SJSA1 (cell line): ENCODE results near the gene ABCF2. TPM values are rescaled to one million over a fixed set of nuclear protein-coding genes. Genes with fewer than 3 reads are reported as not detected.

Experiments used
- DNase-seq, 2 experiments: peaks; one replicate each; pipeline ENCODE4 v3.0.0-alpha.2; 2015 to 2020; ENCODE audit warnings: low spot score in 2 of 2, low read depth in 1 of 2
- H3K27ac ChIP-seq: fragments of 250-450 bp; sonication (Bioruptor Pico); 2 replicates; pipeline ENCODE4 v1.5.1; 2020; ENCODE audit warnings: mild to moderate bottlenecking, moderate library complexity
- H3K27me3 ChIP-seq: fragments of 250-450 bp; sonication (Bioruptor Pico); replicated peaks from 2 replicates; pipeline ENCODE4 v1.5.1; 2020; ENCODE audit warnings: mild to moderate bottlenecking, moderate library complexity
- H3K36me3 ChIP-seq: fragments of 250-450 bp; sonication (Bioruptor Pico); 2 replicates; pipeline ENCODE4 v1.5.1; 2020; ENCODE audit warnings: mild to moderate bottlenecking
- H3K4me1 ChIP-seq: fragments of 250-450 bp; sonication (Bioruptor Pico); replicated peaks from 2 replicates; pipeline ENCODE4 v1.6.1; 2021; ENCODE audit warnings: mild to moderate bottlenecking
- H3K4me3 ChIP-seq: fragments of 250-450 bp; sonication (Bioruptor Pico); 2 replicates; pipeline ENCODE4 v1.5.1; 2020; ENCODE audit warnings: mild to moderate bottlenecking
- H3K9me3 ChIP-seq: fragments of 250-450 bp; sonication (Bioruptor Pico); replicated peaks from 2 replicates; pipeline ENCODE4 v1.5.1; 2020; ENCODE audit warnings: mild to moderate bottlenecking
- total RNA-seq: library from RNA; depleted of rRNA; stranded (reverse); fragments of >200 nt; shearing (Covaris generic); gene quantifications from 2 replicates; pipeline ENCODE4 v1.2.3, GENCODE V29; 2014; rRNA removed

Gene ABCF2
- 52.0 and 72.6 TPM in 2 replicates for total RNA-seq

DNA sequence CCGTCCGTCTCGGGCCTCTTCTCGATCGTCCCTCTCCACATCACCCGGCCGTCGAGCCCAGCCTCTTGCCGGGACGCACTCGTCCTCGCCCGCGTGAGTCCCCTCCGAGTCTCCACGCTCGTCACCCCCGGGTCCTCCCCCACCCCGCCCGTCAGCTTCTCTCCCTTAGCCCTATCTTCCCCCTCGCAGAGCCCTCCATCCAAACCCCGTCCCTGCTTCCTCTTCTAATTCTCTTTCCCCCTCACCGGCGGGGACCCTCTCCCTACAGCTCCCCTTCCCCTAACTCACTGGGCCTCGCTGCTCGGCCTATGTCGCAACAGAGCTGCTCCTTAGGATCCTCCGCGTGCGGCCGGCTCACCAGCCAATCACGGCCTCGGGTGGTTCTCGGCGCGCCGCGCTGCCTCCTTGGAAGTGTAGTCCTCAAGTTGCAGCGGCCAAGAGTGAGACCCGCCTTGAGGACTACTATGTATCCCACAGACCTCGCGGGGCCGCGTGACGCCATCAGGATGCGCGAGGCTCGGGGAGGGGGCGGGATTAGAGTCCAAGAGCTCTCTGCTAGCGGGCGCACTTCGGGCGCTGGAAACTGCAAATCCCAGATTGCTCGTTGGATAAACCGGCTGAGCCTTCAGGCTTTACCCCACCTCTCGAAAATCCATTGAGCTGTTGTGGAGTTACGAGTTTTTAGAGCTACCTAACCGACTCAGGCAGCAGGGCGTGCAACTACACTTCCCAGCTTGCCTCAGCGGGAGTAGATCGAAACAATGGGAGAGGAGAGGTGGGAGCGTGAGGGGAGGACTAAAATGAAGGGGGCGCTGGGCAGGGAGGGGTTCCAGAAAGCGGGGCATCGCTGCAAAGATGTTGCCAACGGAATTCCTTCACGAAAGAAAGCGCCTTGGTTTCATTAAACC lies at the start of gene ABCF2:
ABCF2 (minus strand) TSS at position 331 of the 908 bp plus-strand sequence. CDS start 747 bp downstream, outside the sequence.
- peak; percentile 97 to 99 for DNase-seq
- Histone ChIP-seq H3K27ac (peak within 1 kb of the TSS; percentile 8), H3K27me3 (no peaks in the 10 kb centered on the region), H3K9me3 (no peaks in the 10 kb centered on the region), H3K4me1 (peaks cover 23% of the 10 kb centered on the region), H3K4me3 (peak within 1 kb of the TSS; percentile 57), H3K36me3 (peaks cover 45% of the 10 kb centered on the region)

DNA sequence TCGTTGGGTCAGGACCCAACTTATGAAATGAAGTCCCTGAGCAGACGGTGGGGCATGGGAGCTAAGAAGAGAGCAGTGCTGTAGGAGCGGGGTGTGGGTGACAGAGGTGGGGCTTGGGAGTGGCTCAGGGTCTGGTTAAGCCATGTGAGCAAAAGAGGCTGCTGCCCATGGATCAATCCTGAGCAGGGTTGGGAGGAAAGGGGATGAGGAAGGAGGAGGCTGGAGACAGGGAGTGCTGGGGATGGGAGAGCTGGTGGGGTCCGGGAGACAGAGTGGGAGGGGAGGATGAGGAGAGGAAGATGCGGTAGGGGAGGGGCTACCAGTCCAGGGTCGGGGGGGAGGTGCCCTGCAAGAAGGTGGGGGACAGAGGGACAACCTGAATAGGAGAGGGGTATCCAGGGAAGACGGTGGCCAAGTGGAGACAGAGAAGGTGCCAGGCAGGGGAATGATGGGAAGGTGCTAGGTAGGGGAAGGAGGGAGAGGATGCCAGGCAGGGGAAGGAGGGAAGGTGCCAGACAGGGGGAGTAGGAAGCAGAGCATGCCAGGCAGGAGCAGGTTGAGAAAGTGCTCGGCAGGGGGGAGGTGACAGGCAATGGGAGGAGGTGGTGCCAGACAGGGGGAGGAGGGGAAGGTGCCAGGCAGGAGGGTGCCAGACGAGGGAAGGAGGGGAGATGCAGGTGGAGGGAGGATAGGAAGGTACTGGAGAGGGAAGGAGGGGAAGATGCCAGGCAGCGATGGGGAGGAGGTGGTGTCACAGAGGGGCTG lies 49.0 kb upstream of the ABCF2 start:
- Histone ChIP-seq H3K27ac (no peak overlapping the region), H3K4me3 (no peak overlapping the region), H3K36me3 (no peaks in the 10 kb centered on the region), H3K9me3 (no peaks in the 10 kb centered on the region), H3K4me1 (peaks cover 9% of the 10 kb centered on the region), H3K27me3 (no peaks in the 10 kb centered on the region)
- DNase-seq = no peak

DNA sequence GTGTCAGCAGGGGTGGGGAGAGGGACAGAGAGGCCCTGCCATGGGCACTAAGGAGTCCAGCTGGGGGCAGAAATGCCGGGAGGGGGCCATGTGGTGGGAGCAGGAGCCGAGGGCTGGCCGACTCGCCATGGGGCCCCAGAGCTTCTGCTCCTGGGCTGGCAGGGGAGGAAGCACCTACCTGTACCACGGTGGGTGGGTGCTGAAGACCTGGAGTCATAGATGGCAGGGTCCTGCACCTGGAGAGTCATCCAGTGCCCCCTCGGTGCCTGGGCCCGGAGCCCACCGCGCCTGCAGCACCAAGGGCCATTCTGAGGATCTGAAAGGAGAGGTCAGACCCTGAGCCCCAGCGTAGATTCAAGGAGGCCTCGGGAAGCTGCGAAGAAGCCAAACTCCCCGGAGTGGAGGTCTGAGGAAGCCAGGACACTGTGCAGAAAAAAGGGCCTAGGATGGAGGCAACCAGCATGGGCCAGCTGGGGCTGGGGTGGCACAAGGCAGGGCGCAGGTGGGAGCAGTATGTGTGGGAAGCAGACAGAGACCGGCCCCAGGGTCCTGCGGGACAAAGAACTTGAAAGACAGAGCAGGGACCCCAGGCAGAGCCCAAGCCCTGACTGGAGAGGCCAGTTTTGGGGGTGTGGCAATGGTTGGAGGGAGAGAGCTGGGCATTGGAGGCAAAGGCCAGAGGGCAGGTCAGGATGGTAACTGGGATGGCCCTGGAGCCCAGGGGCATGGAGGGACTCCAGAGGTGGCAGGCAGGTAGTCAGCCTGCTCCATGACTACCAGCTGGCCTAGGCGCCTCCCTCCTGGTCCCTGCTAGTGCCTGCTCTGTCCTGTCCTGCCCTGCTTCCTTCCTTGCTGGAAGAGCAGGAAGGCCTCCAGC lies 48.2 kb upstream of the ABCF2 start:
- DNase-seq = no peak
- H3K4me3 ChIP-seq = no peak overlapping the region
- no peaks in the 10 kb centered on the region for H3K27me3 ChIP-seq
- H3K36me3 ChIP-seq = no peaks in the 10 kb centered on the region
- no peaks in the 10 kb centered on the region for H3K9me3 ChIP-seq
- no peak overlapping the region for H3K27ac ChIP-seq
- peaks cover 9% of the 10 kb centered on the region for H3K4me1 ChIP-seq

- Histone ChIP-seq H3K9me3 (no peaks in the 10 kb centered on the region), H3K36me3 (no peaks in the 10 kb centered on the region)
Observed at GRCh38 chr7:151274396-151274795, 47.4 kb upstream of the ABCF2 start.

DNA sequence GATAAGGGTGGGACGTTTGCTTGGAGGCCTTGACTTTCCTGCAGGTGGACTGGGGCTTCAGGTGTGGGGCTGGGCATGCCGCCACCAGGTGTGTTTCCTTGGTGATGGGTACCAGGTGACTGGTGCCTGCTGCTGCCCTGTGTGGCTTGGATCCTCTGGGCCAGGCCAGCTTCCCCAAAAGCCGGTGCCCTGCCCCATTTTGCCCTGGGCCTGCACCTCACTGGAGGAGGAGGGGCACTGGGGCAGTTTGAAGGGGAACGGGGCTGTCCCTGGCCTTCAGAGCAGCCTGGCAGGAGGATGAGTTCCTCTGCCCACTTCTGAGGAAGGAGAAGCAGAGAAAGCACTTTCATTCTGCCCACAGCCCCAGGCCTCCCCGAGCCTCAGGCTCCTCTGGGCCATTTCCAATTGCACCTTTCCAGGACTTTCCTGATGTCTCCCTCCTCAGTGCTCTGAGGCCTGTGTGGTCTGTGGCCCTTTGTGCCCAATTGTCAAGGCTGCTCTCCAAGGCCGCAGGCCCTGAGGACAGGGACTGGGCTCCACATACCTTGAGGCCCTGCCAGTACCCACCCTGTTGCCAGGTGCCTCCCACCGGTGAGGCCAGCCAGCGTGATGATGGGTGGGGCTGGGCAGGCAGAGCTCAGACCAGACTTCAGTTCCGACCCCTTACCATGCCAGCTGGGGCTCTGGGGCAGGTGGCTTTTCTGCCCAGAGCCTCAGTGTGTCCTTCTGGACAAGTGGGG lies 46.8 kb upstream of the ABCF2 start:
- Histone ChIP-seq H3K36me3 (no peaks in the 10 kb centered on the region), H3K27me3 (no peaks in the 10 kb centered on the region), H3K4me3 (no peak overlapping the region), H3K9me3 (no peaks in the 10 kb centered on the region), H3K4me1 (peaks cover 9% of the 10 kb centered on the region), H3K27ac (no peak overlapping the region)
- no peak for DNase-seq

More at GRCh38 chr7:151274396-151274795, 47.4 kb upstream of the ABCF2 start:
- no peak overlapping the region for H3K4me3 ChIP-seq
- H3K27ac ChIP-seq = no peak overlapping the region
- H3K27me3 ChIP-seq = no peaks in the 10 kb centered on the region
- peaks cover 9% of the 10 kb centered on the region for H3K4me1 ChIP-seq
- DNase-seq = no peak

DNA sequence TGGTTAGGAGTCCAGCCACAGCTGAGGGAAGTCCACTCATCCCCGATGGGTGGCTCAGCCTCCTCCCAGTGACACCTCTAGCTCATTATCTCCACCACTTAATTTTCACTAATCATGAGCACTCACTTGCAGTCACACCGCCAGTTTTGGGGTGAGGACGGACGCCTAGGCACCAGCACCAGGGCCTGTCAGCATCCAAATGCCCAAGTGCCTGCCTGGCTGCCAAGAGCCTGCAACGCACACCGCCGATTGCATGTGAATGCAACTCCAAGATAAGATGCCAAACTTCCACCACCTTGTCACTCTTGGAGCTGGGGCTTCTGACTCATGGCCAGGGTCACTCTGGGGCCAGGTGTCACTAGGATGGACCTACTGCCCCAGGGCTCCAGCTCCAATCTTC lies 45.9 kb upstream of the ABCF2 start:
- Histone ChIP-seq H3K9me3 (no peaks in the 10 kb centered on the region), H3K4me1 (peaks cover 9% of the 10 kb centered on the region), H3K27me3 (no peaks in the 10 kb centered on the region), H3K4me3 (no peak overlapping the region), H3K27ac (no peak overlapping the region), H3K36me3 (no peaks in the 10 kb centered on the region)
- DNase-seq = no peak

DNA sequence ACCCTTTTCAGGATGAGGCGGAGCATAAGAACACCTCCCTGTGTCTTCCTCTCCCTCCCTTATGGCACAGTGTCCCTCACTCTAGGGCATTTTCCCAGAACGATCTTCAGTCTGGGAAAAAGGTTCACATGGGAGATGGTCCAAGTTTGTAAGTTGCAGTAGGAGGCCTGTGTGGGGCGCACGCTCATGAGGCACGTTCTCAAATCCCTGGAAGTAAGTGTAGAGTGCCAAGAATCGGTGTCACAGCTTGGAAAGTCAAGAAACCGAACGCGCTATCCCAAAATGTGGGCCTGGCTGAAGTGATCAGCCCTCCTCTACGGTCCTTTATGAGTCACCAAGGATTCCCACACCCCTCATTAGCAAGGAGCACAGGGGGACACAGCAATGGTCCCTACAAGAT lies 45.4 kb upstream of the ABCF2 start:
- H3K9me3 ChIP-seq = no peaks in the 10 kb centered on the region
- H3K4me1 ChIP-seq = peaks cover 5% of the 10 kb centered on the region
- no peak overlapping the region for H3K4me3 ChIP-seq
- no peaks in the 10 kb centered on the region for H3K27me3 ChIP-seq
- no peak for DNase-seq
- no peak overlapping the region for H3K27ac ChIP-seq
- no peaks in the 10 kb centered on the region for H3K36me3 ChIP-seq

DNA sequence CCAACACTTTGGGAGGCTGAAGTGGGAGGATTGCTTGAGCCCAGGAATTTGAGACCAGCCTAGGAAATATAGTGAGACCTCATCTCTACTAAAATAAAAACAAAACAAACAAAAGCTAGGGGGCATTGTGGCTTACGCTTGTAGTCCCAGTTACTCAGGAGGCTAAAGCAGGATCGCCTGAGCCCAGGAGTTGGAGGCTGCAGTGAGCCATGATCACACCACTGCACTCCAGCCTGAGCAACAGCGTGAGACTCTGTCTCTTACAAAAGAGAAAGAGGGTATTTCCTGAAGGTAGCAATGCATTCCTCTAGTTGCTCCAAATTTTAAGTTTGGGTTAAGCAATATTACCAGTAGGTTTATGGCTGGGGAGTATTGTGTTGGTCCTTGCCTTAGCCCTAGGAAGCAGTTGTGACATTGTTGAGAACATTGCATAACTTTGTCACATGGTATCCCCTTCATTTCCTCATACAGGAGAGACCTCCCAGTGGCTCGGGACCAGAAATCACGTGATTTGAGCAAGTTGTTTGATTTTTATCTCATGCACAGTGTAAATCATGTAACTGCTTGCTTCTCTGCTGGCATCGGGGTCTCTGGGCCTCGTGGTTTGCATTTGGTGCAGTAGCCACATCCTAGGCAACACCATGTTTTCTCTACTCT lies 44.8 kb upstream of the ABCF2 start:
- Histone ChIP-seq H3K36me3 (no peaks in the 10 kb centered on the region), H3K27ac (no peak overlapping the region), H3K4me3 (no peak overlapping the region), H3K4me1 (no peaks in the 10 kb centered on the region), H3K9me3 (no peaks in the 10 kb centered on the region), H3K27me3 (no peaks in the 10 kb centered on the region)
- no peak for DNase-seq

DNA sequence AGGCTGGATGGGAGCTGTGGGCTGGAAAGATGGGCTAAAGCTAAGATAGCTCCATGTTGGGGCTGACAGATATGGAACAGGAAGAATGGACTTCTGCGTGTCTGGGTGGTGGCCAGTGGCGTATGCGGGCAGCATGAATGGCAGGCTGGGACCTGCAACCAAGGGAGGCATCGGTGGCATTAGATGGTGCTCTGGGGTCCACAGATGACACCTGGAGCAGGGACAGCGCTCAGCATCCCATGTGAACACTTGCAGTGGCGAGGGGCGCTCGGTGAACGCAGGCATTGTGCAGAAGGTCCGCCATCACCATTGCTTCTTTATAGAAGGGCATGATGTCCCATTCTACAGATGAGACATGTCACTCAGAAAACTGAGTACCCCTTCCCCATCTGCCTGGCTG lies 42.5 kb upstream of the ABCF2 start:
- no peaks in the 10 kb centered on the region for H3K9me3 ChIP-seq
- H3K4me3 ChIP-seq = no peak overlapping the region
- no peaks in the 10 kb centered on the region for H3K27me3 ChIP-seq
- no peak for DNase-seq
- no peaks in the 10 kb centered on the region for H3K36me3 ChIP-seq
- no peak overlapping the region for H3K27ac ChIP-seq
- H3K4me1 ChIP-seq = no peaks in the 10 kb centered on the region

DNA sequence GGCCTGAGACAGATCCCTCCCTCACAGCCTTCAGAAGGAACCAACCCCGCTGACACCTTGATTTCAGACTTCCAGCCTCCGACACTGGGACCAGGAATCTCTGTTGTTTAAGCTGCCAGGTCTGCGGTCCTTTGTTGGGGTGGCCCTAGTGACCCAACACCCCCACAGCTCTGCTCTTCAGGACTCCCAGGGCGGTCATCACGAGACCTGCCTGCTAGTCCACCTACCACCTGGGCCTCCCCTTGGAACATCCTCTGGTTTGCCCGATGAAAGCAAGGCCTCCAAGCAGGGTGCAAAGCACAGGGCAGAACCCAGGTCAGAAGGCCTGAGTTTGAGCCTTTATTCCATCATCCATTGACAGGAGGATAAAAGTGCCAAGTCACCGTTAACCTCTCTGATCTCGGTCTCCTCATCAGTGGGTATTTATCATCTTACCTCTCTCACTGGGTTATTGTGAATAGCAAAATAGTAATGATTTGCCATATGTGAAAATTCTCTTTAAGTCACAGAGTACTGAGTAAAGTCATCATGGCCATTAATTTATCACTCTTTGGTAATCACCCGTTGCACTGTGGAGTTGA lies 38.4 kb upstream of the ABCF2 start:
- Histone ChIP-seq H3K4me1 (no peaks in the 10 kb centered on the region), H3K9me3 (no peaks in the 10 kb centered on the region), H3K4me3 (no peak overlapping the region), H3K27me3 (no peaks in the 10 kb centered on the region), H3K36me3 (no peaks in the 10 kb centered on the region), H3K27ac (no peak overlapping the region)
- no peak for DNase-seq

DNA sequence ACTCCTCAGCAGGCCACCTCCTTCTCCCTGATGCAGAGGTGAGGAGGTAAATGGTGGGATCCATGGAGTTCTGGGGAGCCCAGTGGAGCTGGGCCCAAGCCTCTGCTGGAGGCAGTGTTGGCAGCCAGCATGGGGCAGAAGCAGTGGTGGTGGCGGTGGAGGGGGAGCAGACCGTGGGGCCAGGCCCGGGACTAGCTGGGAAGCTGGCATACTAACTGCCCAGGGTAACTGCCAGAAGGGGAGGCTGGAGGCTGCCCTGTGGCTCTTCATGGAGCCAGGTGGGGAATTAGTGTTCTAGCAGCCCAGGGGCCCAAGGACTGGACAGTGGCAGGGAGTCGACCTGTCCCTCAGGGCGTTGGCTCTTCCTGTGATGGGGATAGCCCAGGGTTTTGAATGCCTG lies 37.6 kb upstream of the ABCF2 start:
- H3K9me3 ChIP-seq = no peaks in the 10 kb centered on the region
- no peak overlapping the region for H3K27ac ChIP-seq
- H3K27me3 ChIP-seq = no peaks in the 10 kb centered on the region; the same call in 1 of the 2 replicates
- no peak for DNase-seq
- H3K4me1 ChIP-seq = no peaks in the 10 kb centered on the region
- no peaks in the 10 kb centered on the region for H3K36me3 ChIP-seq
- no peak overlapping the region for H3K4me3 ChIP-seq

GRCh38 chr7:151261529-151261928 lies 34.5 kb upstream of the ABCF2 start:
- no peak overlapping the region for H3K27ac ChIP-seq
- H3K36me3 ChIP-seq = no peaks in the 10 kb centered on the region
- no peaks in the 10 kb centered on the region; the same call in 1 of the 2 replicates for H3K27me3 ChIP-seq
- H3K4me1 ChIP-seq = no peaks in the 10 kb centered on the region
- H3K9me3 ChIP-seq = no peaks in the 10 kb centered on the region
- H3K4me3 ChIP-seq = no peak overlapping the region
- DNase-seq = no peak
